ENCODE results near the gene SAMD3.
"Not testable (repeated sequence)": the region's sequence is repeated elsewhere in the genome, so short reads cannot be mapped to it uniquely, and the experiment has no call there.

SAMD3 gene

DNA sequence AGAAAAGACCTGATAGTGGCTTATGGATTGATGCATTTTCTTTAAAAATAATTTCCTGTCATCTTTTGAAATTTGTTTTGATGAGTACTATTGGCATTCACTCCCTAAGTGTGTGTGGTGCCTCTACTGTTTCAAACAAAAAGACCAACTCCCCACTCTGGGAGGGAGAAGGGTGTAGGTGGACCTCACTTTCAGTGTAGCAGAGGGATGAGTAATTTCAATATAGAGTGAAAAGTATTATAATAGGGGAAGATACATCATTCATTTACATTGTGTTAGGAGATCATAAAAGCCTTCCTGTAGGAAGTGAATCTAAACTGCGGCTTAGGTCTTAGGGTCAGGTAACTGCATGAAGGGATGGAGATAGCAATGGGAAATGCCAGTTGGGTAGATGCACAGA lies 46.4 kb downstream of the SAMD3 start:
- DNase-seq (ENCODE audit: low read depth in 1 of 2, low spot score in 1 of 2), result no peak

DNA sequence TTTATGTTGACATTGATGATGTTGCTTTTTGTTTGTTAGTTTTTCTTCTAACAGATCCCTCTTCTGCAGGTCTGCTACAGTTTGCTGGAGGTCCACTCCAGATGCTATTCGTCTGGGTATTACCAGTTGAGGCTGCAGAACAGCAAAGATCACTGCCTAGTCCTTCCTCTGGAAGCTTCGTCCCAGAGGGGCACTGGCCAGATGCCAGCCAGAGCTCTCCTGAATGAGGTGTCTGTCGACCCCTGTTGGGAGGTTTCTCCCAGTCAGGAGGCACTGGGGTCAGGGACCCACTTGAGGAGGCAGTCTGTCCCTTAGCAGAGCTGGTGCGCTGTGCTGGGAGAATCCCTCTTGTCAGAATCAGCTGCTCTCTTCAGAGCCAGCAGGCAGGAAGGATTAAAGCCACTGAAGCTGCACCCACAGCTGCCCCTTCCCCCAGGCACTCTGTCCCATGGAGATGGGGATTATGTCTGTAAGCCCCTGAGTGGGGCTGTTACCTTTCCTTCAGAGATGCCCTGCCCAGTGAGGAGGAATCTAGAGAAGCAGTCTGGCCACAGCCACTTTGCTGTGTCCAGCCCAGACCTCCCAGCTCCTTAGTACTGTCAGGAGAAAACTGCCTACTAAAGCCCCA lies 49.3 kb downstream of the SAMD3 start:
- DNase-seq (ENCODE audit: low read depth in 1 of 2, low spot score in 1 of 2), result not testable (repeated sequence)

DNA sequence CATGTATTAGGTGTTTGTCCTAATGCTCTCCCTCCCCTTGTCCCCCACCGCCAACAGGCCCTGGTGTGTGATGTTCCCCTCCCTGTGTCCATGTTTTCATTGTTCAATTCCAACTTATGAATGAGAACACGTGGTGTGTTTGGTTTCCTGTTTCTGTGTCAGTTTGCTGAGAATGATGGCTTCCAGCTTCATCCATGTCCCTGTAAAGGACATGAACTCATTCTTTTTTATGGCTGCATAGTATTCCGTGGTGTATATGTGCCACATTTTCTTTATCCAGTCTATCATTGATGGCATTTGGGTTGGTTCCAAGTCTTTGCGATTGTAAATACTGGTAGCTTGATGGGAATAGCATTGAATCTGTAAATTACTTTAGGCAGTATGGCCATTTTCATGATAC lies 52.6 kb downstream of the SAMD3 start:
- DNase-seq (ENCODE audit: low read depth in 1 of 2, low spot score in 1 of 2), result not testable (repeated sequence)

- no peak for DNase-seq (ENCODE audit: low read depth in 1 of 2, low spot score in 1 of 2)
Observed at GRCh38 chr6:130167655-130168054, 55.1 kb downstream of the SAMD3 start.

GRCh38 chr6:130164251-130164650 lies 58.5 kb downstream of the SAMD3 start:
- DNase-seq (ENCODE audit: low read depth in 1 of 2, low spot score in 1 of 2), result no peak

DNA sequence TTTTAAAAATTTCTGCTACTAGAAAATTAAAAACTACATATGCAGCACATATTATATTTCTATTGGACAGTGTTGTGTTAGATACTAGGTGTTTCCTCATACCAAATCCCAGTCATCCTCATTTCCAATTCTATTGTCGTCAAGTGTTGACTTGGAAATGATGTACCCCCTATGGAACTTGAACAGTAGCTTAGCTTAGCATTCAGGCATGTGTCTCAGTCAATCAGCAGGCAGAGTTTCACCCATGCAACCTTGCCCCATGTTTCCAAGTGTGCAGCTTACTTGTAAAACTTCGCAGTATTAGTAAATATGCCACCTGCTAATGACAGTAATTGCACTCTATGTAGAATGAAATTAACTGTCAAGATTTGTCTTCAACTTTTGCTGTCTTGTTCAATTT lies 59.5 kb downstream of the SAMD3 start:
- no peak for DNase-seq (ENCODE audit: low read depth in 1 of 2, low spot score in 1 of 2)

DNA sequence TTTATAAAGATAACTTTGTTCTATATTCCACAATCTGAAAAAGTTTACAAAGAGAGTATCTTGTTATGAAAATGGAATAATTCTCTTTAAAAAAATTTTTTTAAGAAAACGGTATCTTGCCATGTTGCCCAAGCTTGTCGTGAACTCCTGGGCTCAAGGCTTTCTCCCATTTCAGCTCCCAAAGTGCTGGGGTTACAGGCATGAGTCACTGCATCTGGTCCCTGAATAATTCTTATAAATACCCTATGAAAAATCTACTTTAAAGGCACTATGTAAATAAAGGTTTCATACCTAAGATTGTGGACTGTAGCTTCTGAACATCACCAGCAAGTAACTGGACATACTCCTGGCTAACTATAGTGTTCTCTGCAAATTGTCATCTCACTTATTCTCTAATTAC lies 60.3 kb downstream of the SAMD3 start:
- DNase-seq (ENCODE audit: low read depth in 1 of 2, low spot score in 1 of 2), result no peak

DNA sequence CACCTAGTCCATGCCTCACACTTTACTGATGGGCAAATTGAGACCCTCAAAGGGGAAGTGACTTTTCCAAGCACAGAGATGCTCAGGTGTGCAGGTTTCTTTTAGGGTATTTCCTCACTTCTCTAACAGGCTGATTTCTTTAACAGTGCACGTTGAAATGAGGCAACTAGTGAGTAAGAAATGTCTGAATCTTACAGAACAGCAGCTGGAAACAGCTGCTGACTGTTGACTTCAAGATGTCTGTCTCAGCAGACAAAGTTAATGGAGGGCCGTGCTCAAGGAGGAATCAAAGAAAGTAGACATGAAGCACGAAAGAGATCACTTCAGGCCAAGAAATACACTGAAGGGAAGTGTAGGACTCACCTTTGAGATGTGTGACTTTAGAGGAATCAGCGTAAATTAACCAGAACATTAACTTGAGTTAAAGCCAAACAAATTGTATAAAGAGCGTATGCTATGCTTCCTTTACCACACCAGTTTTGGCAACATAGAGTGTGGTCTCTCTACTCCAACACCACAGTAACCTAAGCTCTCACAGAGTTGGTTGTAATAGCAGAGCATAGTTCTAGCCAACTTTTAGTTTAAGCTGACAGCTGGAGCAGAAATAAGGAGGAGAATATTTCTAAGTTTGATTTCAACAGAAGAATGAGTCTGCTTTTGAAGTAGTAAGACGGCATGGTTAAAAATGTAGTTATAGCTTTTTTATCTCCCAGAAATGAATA lies 60.9 kb downstream of the SAMD3 start:
- DNase-seq (ENCODE audit: low read depth in 1 of 2, low spot score in 1 of 2), result no peak

DNA sequence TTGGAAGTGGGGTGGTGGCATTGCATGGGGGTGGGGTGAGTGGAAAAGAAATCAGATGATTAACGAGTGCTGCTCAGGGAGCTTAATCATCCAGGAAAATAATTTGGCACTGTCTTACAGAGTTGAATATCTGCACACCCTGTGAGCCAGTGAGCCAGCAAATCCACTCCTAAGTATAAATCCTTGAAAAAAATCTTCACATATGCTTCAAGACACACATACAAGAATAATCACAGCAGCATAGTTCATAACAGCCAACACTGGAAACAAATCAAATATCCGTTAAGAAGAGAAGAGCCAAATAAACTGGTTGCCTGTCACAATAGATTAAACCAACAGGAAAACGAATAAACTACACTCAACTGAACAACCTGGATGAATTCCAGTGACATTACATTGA lies 62.8 kb downstream of the SAMD3 start:
- no peak for DNase-seq (ENCODE audit: low read depth in 1 of 2, low spot score in 1 of 2)

GRCh38 chr6:130158548-130158947 lies 64.2 kb downstream of the SAMD3 start:
- DNase-seq (ENCODE audit: low read depth in 1 of 2, low spot score in 1 of 2), result no peak

DNA sequence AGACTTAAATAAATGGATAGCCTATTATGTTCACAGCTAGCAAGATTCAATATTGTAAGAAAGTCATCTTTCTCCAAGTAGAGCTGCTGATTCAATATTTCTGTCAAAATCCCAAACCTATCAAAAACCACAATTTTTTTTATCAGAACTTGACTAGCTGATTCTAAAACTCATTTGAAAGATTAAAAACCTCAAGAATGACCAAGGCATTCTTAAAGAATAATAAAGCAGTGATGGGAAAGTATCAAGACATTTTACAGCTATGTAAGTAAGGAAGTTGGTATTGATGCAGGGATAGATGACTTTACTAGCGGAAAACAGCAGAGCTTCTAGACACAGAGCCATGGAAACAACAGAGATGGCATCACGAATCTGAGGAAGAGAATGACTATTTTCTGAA lies 64.7 kb downstream of the SAMD3 start:
- DNase-seq (ENCODE audit: low read depth in 1 of 2, low spot score in 1 of 2), result no peak

GRCh38 chr6:130156908-130157307 lies 65.8 kb downstream of the SAMD3 start:
- DNase-seq (ENCODE audit: low read depth in 1 of 2, low spot score in 1 of 2), result no peak

DNA sequence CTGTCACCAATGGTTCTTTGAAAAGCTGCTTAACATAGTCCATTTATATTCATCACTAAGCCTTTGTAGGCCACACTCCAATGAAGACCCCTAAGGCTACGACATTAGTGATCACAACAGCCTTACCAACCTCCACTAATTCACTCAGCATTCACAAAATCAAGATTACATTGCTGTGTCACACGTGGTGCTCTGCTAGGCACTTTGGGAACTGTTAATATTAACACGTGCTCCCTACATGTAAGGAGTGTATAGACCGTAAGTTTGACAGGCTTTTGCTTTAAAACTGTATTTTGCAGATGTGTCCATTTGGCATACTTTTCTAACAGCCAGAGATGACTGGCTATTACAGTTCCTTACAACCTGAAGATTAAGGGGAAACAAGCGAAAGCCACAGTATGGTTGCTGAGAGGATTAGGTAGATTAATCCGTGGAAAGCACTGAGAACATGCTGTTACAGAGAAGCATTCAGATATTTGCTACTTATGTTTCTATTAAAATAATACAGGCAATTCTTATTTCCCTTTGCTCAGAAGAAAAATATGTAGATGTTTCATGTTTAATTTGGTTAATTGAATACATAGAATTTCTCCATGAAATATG lies 69.7 kb downstream of the SAMD3 start:
- DNase-seq (ENCODE audit: low read depth in 1 of 2, low spot score in 1 of 2), result no peak

GRCh38 chr6:130150906-130151305 lies 71.8 kb downstream of the SAMD3 start:
- no peak for DNase-seq (ENCODE audit: low read depth in 1 of 2, low spot score in 1 of 2)

DNA sequence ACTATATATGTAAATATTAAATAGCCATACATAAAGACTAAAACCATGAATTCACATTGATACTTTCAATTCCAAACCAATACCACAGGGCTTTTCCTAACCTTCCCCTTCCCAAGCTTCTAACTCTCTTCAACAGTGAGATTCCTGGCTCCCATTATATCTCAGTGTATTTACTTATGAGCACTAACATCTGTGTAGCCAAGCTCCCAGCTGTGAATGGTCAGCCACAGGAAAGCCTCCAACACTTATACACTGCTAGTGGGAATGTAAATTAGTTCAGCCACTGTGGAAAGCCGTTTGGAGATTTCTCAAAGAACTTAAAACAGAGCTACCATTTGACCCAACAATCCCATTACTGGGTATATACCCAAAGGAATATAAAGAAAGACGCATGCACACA lies 73.7 kb downstream of the SAMD3 start:
- not testable (repeated sequence) for DNase-seq (ENCODE audit: low read depth in 1 of 2, low spot score in 1 of 2)

GRCh38 chr6:130148181-130148580 lies 74.6 kb downstream of the SAMD3 start:
- no peak for DNase-seq (ENCODE audit: low read depth in 1 of 2, low spot score in 1 of 2)

DNA sequence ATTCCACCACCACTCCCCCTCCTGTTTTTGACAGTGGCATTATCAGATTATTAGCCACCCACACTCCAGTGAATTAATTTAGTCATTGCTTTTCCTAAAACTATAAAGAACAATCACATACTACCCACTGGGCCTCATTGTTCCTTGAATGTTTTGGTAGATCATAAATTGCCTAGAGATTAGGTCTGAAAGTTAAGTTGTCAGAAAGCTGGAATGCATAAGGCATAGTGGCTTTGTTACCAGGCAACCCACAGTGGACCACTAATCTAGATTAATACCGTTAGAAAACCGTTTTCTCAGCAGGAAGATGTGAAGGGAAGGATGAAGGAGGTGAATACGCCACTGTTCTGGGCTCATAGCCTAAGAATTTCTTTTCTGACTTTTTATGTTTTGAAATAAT lies 75.6 kb downstream of the SAMD3 start:
- DNase-seq (ENCODE audit: low read depth in 1 of 2, low spot score in 1 of 2), result no peak

DNA sequence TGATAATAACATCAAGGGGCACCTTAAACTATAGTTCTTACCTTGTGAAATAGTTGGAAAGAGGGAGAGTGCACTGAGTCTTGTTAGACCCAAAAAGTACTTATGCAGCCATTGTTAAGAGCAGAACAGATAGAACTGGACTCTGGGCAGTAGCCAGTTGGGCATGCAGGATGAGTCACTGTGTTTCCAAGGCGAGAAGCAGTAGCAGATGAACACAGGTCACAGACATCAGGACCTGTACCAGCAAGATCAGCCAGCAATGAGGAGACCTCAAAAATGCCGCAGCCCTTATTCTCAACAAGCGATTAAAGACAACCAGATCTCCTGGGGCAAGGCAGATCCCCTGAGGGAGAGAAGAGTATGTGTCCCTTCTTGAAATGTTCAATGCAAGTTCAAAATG lies 79.0 kb downstream of the SAMD3 start:
- DNase-seq (ENCODE audit: low read depth in 1 of 2, low spot score in 1 of 2), result no peak

DNA sequence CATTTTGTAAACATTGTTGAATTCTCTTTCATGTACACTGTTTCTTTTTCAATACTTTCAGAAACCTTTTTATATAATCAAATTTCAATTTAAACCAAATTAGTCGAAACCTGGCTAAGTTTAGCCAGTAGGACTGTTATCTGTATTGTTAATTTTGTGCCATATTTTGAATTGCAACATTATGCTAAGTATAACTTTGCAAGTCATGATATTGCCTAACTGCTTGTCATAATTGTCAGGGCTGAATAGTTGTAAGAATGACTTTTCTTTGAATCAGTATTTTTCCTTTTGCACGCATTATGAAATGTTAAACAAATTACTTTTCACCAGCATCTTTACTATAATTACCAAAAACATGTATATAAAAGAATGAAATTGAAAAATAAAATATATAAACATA lies 82.7 kb downstream of the SAMD3 start:
- DNase-seq (ENCODE audit: low read depth in 1 of 2, low spot score in 1 of 2), result no peak

DNA sequence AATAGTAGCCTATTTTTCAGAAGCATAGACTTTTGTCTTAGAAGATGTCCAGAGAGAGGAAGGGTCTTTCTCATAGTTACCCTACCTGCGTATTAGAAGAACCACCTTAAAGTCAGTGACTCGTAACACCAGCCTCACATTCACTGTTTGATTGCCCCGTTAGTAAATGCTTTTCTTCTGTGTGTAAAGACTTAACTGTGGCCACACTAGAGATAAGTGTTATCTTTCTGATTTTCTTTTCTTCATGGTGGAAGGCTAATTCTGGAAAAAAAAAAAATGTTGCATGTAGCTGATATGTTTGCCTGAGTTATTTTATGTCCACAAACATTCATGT lies 83.9 kb downstream of the SAMD3 start:
- no peak for DNase-seq (ENCODE audit: low read depth in 1 of 2, low spot score in 1 of 2)

DNA sequence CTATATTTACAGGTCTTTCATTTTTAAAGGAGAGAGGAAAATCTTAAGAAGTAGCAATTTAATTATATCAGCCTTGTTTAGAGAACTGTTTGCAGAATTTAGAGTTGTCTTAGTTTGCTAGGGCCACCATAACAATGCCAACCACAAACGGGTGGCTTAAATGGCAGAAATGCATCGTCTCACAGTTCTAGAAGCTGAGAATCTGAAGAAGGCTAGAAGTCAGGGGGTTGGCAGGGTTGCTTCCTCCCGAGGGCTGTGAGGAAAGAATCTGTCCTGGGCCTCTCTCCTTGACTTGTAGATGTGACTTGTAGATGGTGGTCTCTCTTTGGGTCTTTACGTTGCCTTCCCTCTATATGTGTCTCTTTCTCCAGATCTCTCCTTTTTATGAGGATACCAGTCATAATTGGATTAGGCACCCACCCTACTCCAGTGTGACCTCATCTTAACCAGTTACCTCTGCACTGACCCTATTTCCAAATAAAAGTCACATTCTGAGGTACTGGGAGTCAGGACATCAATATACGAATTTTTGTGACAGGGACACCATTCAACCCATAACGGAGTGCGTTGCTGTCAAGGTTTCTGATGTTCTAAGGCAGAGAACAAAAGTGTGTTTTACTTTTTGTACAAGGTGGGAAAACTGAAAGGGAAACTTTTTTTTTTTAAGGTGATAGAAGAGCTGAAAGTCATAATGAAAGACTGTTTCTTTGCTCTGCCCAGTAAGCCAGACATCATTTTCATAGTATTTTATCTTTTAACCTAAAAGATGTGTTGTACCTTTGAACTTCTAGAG lies 84.4 kb downstream of the SAMD3 start:
- DNase-seq (ENCODE audit: low read depth in 1 of 2, low spot score in 1 of 2), result no peak

GRCh38 chr6:130136798-130137197 lies 86.0 kb downstream of the SAMD3 start:
- no peak for DNase-seq (ENCODE audit: low read depth in 1 of 2, low spot score in 1 of 2)
